Measurements from ENCODE around the gene PSMD11.
"Not testable (repeated sequence)": the region's sequence is repeated elsewhere in the genome, so short reads cannot be mapped to it uniquely, and the experiment has no call there.

PSMD11 gene

DNA sequence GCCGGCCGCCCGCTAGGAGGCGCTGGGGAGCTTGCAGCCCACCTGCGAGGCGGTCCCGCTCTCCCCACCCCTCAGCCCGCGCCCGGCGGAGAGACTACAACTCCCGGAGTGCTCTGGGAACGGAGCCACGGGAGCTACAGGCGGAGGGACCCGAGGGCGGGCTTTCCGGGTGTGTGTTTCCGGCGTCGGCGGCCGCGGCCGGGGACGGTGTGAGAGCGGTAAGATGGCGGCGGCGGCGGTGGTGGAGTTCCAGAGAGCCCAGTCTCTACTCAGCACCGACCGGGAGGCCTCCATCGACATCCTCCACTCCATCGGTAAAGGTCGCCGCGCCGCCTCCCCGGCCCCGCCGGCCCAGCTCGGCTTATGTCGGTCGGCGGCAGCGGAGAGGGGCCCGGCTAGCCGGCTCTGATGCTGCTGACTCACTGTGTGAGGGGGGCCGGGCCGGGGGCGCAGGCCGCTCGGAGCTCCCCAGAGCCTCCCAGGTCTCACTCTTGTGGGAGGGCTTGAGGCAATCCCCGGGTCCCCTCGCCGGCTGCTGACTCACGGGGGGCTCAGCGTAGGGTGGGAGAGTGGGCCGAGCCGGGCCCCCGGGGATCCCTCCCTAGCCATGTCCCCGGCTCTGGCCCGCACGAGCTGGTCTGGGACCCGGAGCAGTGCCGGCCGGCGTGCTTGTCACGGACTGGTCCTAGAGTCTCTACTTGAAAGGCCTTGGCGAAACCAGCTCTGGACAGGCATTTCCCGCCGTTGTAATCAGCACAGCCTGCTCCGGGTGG is at the start of gene PSMD11:
Gene PSMD11 (plus strand): TSS at position 210 of the 773 bp plus-strand sequence. CDS start 14 bp downstream, at position 224.
- in situ Hi-C loops (cut with HindIII; ENCODE audit: low pct_ligation_motif_present, low pct_unique_long_range_greater_than_20kb, low sequenced_read_pairs), result no loop called here
- DNase-seq, result peak; percentile 98

DNA sequence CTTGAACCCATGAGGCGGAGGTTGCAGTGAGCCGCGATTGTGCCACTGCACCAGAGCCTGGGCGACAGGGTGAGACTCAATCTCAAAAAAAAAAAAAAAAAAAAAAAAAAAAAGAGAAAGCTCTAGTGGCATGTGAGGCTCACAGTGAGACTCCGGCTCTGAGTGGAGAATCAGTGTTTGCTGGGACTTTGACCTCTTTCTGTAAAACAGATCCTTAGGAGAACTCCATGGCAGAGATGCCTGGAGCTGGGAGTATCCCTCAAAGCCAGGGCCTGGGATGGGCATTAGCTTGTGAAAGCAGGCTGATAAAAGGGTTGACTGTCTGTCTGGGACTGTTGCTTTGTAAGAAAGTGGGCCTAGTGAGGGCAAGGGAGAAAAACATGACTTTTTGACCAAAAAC is 48.0 kb upstream of the PSMD11 start:
- no peak for DNase-seq
- in situ Hi-C loops (cut with HindIII; ENCODE audit: low pct_ligation_motif_present, low pct_unique_long_range_greater_than_20kb, low sequenced_read_pairs), result no loop called here

DNA sequence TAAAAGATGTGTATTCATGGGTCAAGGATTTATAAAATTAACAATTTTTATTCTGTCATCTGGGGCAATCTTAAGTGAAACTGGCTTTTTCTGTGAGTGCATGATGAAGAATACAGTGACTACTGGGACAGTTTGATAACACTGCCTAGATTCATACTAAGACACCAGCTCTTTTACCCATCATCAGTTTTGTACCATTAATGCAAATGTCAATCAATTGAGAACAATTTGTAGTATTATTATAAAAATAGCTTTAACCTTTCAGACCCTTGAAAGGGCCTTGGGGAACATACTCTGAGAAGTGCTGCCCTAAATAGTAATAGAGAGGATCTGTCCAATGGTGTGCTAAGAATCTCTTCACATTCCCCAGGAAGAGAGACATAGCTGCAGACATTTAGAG is 45.4 kb upstream of the PSMD11 start:
- in situ Hi-C loops (cut with HindIII; ENCODE audit: low pct_ligation_motif_present, low pct_unique_long_range_greater_than_20kb, low sequenced_read_pairs), result no loop called here
- no peak for DNase-seq

DNA sequence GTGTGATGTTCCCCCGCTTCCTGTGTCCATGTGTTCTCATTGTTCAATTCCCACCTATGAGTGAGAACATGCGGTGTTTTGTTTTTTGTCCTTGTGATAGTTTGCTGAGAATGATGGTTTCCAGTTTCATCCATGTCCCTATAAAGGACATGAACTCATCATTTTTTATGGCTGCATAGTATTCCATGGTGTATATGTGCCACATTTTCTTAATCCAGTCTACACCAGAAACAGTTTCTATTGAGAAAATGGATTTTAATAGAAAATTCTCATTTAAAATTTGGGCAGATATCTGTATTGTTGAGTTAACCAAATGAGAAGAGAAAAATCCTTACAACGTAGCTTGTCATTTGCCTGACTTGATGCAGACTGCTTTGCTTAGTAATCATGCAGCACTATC is 34.2 kb upstream of the PSMD11 start:
- in situ Hi-C loops (cut with HindIII; ENCODE audit: low pct_ligation_motif_present, low pct_unique_long_range_greater_than_20kb, low sequenced_read_pairs); DNase-seq: not testable (repeated sequence)

DNA sequence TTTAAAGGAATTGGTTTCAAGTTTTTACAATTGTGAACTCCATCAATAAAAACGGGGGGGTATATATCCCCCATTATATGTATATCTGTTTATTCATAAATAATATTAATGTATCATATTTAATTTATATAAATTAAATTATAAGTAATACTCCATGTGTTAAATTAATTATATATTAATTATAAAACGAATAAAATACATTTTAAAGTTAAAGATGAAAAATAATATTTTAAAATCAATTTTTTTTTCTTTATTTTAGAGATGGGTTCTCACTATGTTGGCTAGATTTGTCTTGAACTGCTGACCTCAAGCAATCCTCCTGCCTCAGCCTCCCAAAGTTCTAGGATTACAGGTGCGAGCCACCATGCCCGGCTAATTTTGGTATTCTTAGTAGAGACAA is 17.4 kb upstream of the PSMD11 start:
- in situ Hi-C loops (cut with HindIII; ENCODE audit: low pct_ligation_motif_present, low pct_unique_long_range_greater_than_20kb, low sequenced_read_pairs), result no loop called here
- DNase-seq, result no peak

- in situ Hi-C loops (cut with HindIII; ENCODE audit: low pct_ligation_motif_present, low pct_unique_long_range_greater_than_20kb, low sequenced_read_pairs), result no loop called here
- no peak for DNase-seq
Observed at GRCh38 chr17:32429598-32429997, 14.7 kb upstream of the PSMD11 start.

DNA sequence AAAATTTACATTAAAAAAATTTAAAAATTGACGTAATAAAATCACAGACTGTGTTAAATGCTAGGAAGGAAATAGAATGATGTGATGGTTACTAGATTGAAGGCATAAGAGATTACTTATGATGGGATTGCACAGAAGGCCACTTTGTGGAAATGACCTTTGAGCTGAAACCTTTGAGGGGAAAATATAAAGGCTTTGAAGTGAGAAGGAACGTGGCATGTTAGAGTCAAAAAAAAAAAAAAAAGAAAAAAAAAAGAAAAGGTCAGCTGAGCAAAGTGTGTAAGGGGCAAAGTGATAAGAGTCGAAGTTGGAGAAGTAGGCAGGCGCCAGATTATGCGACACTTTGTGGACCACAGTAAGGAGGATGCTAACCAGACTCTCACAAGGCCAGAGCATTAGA is 3.6 kb upstream of the PSMD11 start:
- in situ Hi-C loops (cut with HindIII; ENCODE audit: low pct_ligation_motif_present, low pct_unique_long_range_greater_than_20kb, low sequenced_read_pairs), result no loop called here
- no peak for DNase-seq

DNA sequence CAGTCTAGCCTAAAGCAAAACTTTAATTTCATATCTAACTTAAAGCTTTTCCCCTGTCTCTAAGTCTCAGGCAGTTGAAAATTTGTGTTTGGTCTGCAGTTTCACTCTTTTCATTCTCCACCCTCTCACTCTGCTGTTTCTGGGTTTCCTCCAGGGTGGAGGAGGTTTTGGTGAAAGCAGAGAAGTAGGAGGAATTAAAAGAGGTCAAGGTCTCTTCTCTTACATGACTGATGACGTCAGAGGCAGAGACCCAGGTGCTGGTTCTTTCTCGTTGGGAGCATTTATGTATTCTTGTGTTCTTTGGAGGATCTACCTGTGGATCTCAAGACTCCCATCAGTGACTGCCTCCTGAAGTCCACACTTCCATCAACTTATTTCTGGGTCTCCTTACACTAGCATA is 2.4 kb upstream of the PSMD11 start:
- in situ Hi-C loops (cut with HindIII; ENCODE audit: low pct_ligation_motif_present, low pct_unique_long_range_greater_than_20kb, low sequenced_read_pairs), result no loop called here
- no peak for DNase-seq

DNA sequence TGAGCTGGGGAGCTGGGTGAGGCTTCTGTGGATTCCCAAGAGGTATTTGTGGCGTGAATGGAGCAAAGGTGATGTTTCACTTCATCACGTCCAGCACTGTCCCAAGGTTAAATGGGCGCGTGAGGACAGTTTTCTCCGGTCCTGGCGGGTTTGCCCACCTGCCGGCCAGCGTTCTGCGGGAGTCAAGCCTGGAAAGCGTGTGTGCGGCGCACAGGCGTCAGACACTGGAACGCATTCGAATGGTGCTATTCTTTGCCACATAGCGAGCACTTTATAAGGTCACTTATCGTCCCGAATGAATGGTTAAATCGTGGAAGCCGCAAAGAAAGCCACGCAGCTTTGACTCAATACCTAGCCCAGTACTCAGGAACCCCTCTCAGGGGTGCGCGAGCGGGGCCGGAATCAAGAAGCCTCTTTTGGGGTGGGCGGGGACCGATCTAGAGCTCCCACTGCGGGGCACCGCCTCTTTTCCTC is 446 bp upstream of the PSMD11 start:
- in situ Hi-C loops (cut with HindIII; ENCODE audit: low pct_ligation_motif_present, low pct_unique_long_range_greater_than_20kb, low sequenced_read_pairs), result no loop called here
- DNase-seq, result no peak

DNA sequence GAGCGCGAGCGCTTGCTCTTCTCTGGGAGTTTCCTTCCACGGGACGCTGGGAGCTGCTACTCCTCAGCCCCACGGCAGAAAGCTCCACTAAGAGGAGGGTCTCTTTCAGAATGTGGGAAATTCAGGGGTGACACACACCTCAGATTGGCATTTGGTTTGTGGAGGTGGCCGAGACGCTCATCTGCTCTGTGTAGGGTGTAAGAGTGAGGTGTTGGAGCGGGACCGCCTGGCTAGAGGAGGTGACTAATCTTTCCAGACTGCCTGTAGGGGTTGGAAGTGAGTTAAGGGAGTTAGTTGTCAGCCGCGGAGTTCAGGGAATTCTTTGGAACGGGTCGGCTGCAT is 735 bp downstream of the PSMD11 start:
- DNase-seq, result peak; percentile 86
- in situ Hi-C loops (cut with HindIII; ENCODE audit: low pct_ligation_motif_present, low pct_unique_long_range_greater_than_20kb, low sequenced_read_pairs), result no loop called here

DNA sequence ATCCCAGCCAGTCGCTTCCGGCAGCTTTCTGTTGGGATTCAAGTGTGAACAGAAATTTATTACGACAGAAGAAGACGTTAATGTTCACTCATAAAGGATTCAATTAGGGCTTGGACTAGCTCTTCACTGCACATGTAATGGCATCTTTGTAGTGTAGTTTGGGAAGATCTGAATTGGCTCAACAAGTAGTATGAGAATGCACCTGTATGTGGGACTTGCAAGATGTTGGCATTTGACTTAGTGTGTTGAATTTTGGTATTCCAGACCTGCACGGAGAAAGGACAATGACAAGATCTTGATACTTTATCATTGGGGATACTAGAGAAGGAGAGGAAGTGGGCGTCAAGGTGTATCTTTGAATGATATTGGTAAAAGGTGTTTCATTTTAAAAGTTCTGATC is 1.2 kb downstream of the PSMD11 start:
- in situ Hi-C loops (cut with HindIII; ENCODE audit: low pct_ligation_motif_present, low pct_unique_long_range_greater_than_20kb, low sequenced_read_pairs), result no loop called here
- DNase-seq, result no peak

GRCh38 chr17:32445971-32446370 is 1.7 kb downstream of the PSMD11 start:
- DNase-seq, result peak; percentile 17
- in situ Hi-C loops (cut with HindIII; ENCODE audit: low pct_ligation_motif_present, low pct_unique_long_range_greater_than_20kb, low sequenced_read_pairs), result no loop called here

- no peak for DNase-seq
- in situ Hi-C loops (cut with HindIII; ENCODE audit: low pct_ligation_motif_present, low pct_unique_long_range_greater_than_20kb, low sequenced_read_pairs), result no loop called here
Observed at GRCh38 chr17:32446949-32447348, 2.6 kb downstream of the PSMD11 start.

DNA sequence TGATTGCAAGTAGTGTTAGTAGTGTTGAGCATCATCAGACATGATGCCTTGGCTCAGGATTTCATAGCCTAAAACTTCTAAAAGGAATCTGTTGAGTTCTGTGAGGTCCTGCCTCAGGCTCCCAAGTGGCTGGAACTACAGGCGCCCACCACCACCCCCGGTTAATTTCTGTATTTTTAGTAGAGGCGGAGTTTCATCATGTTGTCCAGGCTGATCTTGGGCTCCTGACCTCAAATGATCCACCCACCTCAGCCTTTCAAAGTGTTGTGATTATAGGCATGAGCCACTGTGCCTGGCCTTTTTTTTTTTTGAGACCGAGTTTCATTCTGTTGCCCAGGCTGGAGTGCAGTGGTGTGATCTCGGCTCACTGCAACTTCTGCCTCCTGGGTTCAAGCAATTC is 5.7 kb downstream of the PSMD11 start:
- no peak for DNase-seq
- in situ Hi-C loops (cut with HindIII; ENCODE audit: low pct_ligation_motif_present, low pct_unique_long_range_greater_than_20kb, low sequenced_read_pairs), result no loop called here

DNA sequence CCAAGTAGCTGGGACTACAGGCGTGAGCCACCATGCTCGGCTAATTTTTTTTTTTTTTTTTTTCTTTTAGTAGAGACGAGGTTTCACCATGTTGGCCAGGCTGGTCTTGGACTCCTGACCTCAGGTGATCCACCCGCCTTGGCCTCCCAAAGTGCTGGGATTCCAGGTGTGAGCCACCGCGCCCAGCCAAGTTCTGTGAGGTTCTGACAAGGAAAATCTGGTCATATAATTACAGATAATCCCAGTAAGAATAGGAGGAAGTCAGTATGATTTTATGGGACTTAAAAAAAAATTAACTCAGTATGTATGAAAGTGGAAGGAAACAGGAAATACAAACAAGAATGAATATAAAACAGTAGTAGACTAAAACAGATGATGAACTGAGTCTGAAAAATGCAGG is 6.1 kb downstream of the PSMD11 start:
- DNase-seq; in situ Hi-C loops (cut with HindIII; ENCODE audit: low pct_ligation_motif_present, low pct_unique_long_range_greater_than_20kb, low sequenced_read_pairs): not testable (repeated sequence)

DNA sequence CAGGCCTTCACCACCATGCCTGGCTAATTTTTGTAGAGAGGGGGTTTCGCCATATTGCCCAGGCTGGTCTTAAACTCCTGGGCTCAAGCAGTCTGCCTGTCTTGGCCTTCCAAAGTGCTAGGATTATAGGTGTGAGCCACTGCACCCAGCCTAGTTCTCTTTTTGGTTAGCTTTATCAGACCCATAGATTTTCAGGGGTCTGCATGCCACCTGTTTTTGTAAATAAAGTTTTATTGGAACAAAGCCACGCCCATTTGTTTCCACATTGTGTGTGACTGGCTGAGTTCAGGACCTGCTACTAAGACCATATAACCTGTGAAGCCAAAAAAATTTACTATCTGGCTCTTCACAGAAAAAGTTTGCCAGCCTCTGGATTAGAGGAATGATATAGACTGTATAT is 7.6 kb downstream of the PSMD11 start:
- in situ Hi-C loops (cut with HindIII; ENCODE audit: low pct_ligation_motif_present, low pct_unique_long_range_greater_than_20kb, low sequenced_read_pairs), result no loop called here
- DNase-seq, result no peak

GRCh38 chr17:32452281-32452680 is 8.0 kb downstream of the PSMD11 start:
- no peak for DNase-seq
- in situ Hi-C loops (cut with HindIII; ENCODE audit: low pct_ligation_motif_present, low pct_unique_long_range_greater_than_20kb, low sequenced_read_pairs), result no loop called here

DNA sequence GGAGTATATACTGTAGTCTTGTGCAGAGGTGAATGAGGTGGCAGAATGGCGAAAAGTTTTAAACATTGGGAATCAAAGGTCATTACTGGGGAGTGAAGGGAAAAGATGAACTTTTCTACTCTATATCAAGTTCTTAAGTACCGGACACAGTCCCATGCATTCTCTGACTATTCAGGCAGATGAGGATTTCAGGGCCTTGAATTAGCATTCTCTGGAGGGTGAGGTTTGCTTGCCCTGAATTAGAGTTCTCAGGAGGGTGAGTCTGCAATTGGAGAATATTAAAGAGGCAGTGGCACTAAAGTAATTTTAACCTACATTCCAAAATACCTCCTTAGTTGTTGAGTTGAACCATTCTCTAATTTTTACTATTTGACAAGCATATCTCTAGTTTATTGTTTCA is 9.1 kb downstream of the PSMD11 start:
- no peak for DNase-seq
- in situ Hi-C loops (cut with HindIII; ENCODE audit: low pct_ligation_motif_present, low pct_unique_long_range_greater_than_20kb, low sequenced_read_pairs), result no loop called here

GRCh38 chr17:32458371-32458770 is 14.1 kb downstream of the PSMD11 start:
- in situ Hi-C loops (cut with HindIII; ENCODE audit: low pct_ligation_motif_present, low pct_unique_long_range_greater_than_20kb, low sequenced_read_pairs), result no loop called here
- DNase-seq, result no peak

- in situ Hi-C loops (cut with HindIII; ENCODE audit: low pct_ligation_motif_present, low pct_unique_long_range_greater_than_20kb, low sequenced_read_pairs), result no loop called here
- DNase-seq, result no peak
Observed at GRCh38 chr17:32460054-32460453, 15.7 kb downstream of the PSMD11 start.

GRCh38 chr17:32461498-32461852 is 17.2 kb downstream of the PSMD11 start:
- no peak for DNase-seq
- in situ Hi-C loops (cut with HindIII; ENCODE audit: low pct_ligation_motif_present, low pct_unique_long_range_greater_than_20kb, low sequenced_read_pairs), result no loop called here

All from ACHN (cell line).